ENCODE measurements around the gene ANO5.

The ANO5 gene

DNA sequence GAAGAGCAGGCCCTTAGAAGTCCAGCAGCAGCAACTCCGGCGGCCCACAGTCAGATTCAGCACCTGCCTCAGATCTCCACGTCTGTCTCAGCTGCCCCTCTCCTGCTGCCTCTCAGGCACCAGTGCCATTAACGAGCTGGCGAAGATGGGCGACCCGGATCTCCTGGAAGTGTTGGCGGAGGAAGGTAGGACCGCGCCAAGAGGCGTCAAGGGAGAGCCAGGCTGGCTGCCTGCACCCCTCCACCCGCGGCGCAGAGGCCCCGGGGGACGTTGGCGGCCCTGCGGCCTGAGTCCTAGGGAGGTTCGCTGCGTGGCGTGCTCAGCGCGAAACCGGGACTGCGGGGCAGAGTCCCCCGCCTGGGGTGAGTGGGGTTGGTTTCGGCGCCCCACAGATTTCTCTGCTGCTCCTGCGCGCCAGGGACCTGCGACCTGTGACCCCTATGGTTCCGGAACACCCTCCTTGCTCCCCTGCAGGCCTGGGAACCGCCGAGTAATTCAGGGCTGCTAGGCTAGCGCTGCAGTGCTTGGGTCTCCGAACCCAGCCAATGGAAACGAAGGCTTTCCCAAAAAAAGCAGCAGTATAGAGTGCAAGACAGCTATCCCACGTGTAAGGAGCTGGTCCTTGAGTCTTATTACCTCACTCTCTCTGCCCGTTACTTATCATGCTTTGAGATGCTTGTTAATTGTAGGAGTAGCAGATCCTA, 615 bp downstream of the ANO5 start:
- Histone ChIP-seq H3K4me2 (ENCODE audit: low read length) (no peak overlapping the region), H3K9me3 (ENCODE audit: insufficient read depth, low read length) (no peaks in the 10 kb centered on the region), H3K4me1 (ENCODE audit: low read length) (peaks cover 10% of the 10 kb centered on the region; the same call in 1 of the 2 replicates), H3K27me3 (ENCODE audit: low read depth, low read length) (no peaks in the 10 kb centered on the region), H3K36me3 (replicated peaks; ENCODE audit: low read depth, low read length) (no peaks in the 10 kb centered on the region), H2AFZ (ENCODE audit: low read depth, low read length) (no peak overlapping the region), H3K9ac (ENCODE audit: low read length) (no peak overlapping the region), H3K79me2 (ENCODE audit: low read length) (no peaks in the 10 kb centered on the region), H3K4me3 (ENCODE audit: low read length) (no peak overlapping the region), H3K27ac (ENCODE audit: low read length) (no peak overlapping the region), H4K20me1 (ENCODE audit: insufficient read depth, low read length) (no peaks in the 10 kb centered on the region)
- TF ChIP-seq, protein P1, sequence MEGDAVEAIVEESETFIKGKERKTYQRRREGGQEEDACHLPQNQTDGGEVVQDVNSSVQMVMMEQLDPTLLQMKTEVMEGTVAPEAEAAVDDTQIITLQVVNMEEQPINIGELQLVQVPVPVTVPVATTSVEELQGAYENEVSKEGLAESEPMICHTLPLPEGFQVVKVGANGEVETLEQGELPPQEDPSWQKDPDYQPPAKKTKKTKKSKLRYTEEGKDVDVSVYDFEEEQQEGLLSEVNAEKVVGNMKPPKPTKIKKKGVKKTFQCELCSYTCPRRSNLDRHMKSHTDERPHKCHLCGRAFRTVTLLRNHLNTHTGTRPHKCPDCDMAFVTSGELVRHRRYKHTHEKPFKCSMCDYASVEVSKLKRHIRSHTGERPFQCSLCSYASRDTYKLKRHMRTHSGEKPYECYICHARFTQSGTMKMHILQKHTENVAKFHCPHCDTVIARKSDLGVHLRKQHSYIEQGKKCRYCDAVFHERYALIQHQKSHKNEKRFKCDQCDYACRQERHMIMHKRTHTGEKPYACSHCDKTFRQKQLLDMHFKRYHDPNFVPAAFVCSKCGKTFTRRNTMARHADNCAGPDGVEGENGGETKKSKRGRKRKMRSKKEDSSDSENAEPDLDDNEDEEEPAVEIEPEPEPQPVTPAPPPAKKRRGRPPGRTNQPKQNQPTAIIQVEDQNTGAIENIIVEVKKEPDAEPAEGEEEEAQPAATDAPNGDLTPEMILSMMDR (IDR thresholded peaks at IDR 0.05; ENCODE audit: low read depth, low read length): no peak
- TF ChIP-seq EZH2phosphoT487 (IDR thresholded peaks at IDR 0.05; ENCODE audit: low read depth): no peak

DNA sequence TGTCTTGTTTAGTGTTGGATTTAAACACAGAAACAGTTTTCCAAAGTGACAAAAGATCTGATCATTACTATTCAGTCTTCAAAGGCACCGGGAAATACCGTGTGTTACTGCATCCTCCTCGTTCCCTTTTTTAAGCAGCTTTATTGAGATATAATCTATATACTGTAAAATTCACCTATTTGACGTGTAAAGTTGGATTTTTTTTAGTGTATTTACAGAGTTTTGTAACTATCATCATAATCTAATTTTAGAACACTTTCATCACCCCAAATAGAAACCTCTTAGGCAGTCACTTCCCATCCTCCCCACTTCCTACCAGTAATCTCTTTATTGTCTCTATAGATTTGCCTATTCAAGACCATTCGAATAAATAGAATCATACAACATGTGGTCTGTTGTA, 1.4 kb downstream of the ANO5 start:
- Histone ChIP-seq H3K9ac (ENCODE audit: low read length) (no peak overlapping the region), H3K4me3 (ENCODE audit: low read length) (no peak overlapping the region), H3K9me3 (ENCODE audit: insufficient read depth, low read length) (no peaks in the 10 kb centered on the region)

DNA sequence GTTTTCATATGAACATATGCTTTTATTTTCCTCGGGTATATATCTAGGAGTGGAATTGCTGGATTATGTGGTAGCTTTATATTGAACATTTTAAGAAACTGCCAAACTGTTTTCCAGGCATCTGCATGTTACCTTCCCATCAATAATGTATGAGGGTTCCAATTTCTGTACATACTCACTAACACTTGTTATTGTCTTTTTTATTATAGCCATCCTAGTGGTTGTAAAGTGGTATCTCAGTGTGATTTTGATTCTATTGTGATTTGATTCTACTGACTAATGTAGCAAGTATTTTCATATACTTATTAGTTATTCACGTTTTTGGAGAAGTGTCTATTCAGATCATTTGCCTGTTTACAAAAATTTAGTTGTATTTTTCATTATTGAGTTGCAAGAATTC, 2.0 kb downstream of the ANO5 start:
- Histone ChIP-seq H3K27ac (ENCODE audit: low read length) (no peak overlapping the region), H3K27me3 (ENCODE audit: low read depth, low read length) (no peaks in the 10 kb centered on the region), H2AFZ (ENCODE audit: low read depth, low read length) (no peak overlapping the region), H3K4me2 (ENCODE audit: low read length) (no peak overlapping the region), H3K9me3 (ENCODE audit: insufficient read depth, low read length) (no peaks in the 10 kb centered on the region), H3K4me3 (ENCODE audit: low read length) (no peak overlapping the region), H4K20me1 (ENCODE audit: insufficient read depth, low read length) (no peaks in the 10 kb centered on the region), H3K79me2 (ENCODE audit: low read length) (no peaks in the 10 kb centered on the region), H3K9ac (ENCODE audit: low read length) (no peak overlapping the region), H3K4me1 (ENCODE audit: low read length) (peaks cover 10% of the 10 kb centered on the region; the same call in 1 of the 2 replicates), H3K36me3 (replicated peaks; ENCODE audit: low read depth, low read length) (no peaks in the 10 kb centered on the region)
- TF ChIP-seq EZH2phosphoT487 (IDR thresholded peaks at IDR 0.05; ENCODE audit: low read depth): no peak
- TF ChIP-seq, protein P1 (IDR thresholded peaks at IDR 0.05; ENCODE audit: low read depth, low read length): no peak

More for the DNA sequence above, 1.4 kb downstream of the ANO5 start:
- no peaks in the 10 kb centered on the region for H3K79me2 ChIP-seq (ENCODE audit: low read length)
- no peaks in the 10 kb centered on the region for H3K27me3 ChIP-seq (ENCODE audit: low read depth, low read length)
- H3K4me2 ChIP-seq (ENCODE audit: low read length): no peak overlapping the region
- no peak overlapping the region for H2AFZ ChIP-seq (ENCODE audit: low read depth, low read length)
- no peaks in the 10 kb centered on the region for H4K20me1 ChIP-seq (ENCODE audit: insufficient read depth, low read length)
- H3K4me1 ChIP-seq (ENCODE audit: low read length): peaks cover 10% of the 10 kb centered on the region; the same call in 1 of the 2 replicates
- no peaks in the 10 kb centered on the region for H3K36me3 ChIP-seq (replicated peaks; ENCODE audit: low read depth, low read length)
- TF ChIP-seq EZH2phosphoT487 (IDR thresholded peaks at IDR 0.05; ENCODE audit: low read depth): no peak
- TF ChIP-seq, protein P1 (IDR thresholded peaks at IDR 0.05; ENCODE audit: low read depth, low read length): no peak
- H3K27ac ChIP-seq (ENCODE audit: low read length): no peak overlapping the region

DNA sequence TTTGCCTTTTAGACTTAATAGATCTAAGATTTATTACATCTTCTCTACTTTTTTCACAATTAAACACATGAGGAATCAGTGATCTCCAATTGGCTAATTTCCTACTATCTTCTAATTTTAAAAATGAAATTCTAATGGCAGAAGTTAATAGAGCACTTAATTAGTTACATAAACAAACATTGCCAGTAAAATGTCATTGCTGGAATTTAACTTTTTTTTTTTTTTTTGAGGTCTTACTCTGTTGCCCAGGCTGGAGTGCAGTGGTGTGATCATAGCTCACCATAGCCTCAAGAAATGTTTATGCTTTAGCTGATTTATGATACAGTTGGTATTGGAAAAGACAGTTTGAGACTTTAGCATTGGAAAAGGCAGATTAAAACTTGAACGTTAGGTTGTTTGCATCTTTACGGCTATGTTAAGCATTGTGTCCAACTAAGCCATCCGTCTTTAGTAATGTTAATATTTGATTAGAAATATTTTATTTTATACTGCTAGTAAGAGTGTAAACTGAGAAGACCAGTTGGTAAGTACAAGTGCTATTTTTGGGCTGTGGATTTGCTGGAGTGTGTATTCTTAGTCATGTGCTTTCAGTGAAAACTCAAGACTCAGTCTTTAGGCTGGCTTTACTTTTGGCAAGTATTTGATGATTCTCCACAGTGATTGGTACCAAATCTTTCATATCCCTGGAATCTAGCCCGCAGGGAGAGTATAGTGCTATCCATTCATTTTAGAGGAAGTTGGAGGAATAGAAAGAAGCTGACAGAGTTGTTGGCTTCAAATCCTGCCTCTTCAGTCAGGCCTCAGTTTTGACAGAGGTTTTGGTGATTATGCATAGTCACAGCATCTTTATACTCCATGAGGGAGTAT, 4.5 kb downstream of the ANO5 start:
- no peaks in the 10 kb centered on the region for H3K4me1 ChIP-seq (ENCODE audit: low read length)
- no peak overlapping the region for H3K9ac ChIP-seq (ENCODE audit: low read length)
- H3K79me2 ChIP-seq (ENCODE audit: low read length): no peaks in the 10 kb centered on the region
- no peak overlapping the region for H3K4me3 ChIP-seq (ENCODE audit: low read length)
- no peak overlapping the region for H2AFZ ChIP-seq (ENCODE audit: low read depth, low read length)
- H3K27me3 ChIP-seq (ENCODE audit: low read depth, low read length): no peaks in the 10 kb centered on the region
- no peak overlapping the region for H3K27ac ChIP-seq (ENCODE audit: low read length)
- TF ChIP-seq, protein P1 (IDR thresholded peaks at IDR 0.05; ENCODE audit: low read depth, low read length): no peak
- no peak for TF ChIP-seq EZH2phosphoT487 (IDR thresholded peaks at IDR 0.05; ENCODE audit: low read depth)
- no peak overlapping the region for H3K4me2 ChIP-seq (ENCODE audit: low read length)
- no peaks in the 10 kb centered on the region for H3K36me3 ChIP-seq (replicated peaks; ENCODE audit: low read depth, low read length)
- H3K9me3 ChIP-seq (ENCODE audit: insufficient read depth, low read length): no peaks in the 10 kb centered on the region
- H4K20me1 ChIP-seq (ENCODE audit: insufficient read depth, low read length): no peaks in the 10 kb centered on the region
